SU-DHL-6 (cell line): ENCODE data around the gene MAP3K10.

Experiments used
- H2AFZ ChIP-seq: fragments of 200-600 bp; sonication (generic); 2 replicates; pipeline ENCODE4 v1.6.1; 2014; ENCODE audit warnings: low read depth, mild to moderate bottlenecking, moderate library complexity, mixed read lengths, antibody characterized with exemption, low read length; ENCODE audit not compliant: severe bottlenecking
- H3F3A ChIP-seq: fragments of 200-600 bp; shearing (Covaris generic); 2 replicates; pipeline ENCODE4 v1.6.0; 2016; ENCODE audit warnings: antibody characterized with exemption, mild to moderate bottlenecking; ENCODE audit not compliant: insufficient read depth
- H3K27ac ChIP-seq: fragments of 200-600 bp; sonication (generic); 2 replicates; pipeline ENCODE4 v1.5.1; 2016; ENCODE audit warnings: low read depth, mild to moderate bottlenecking, low read length, moderate library complexity, mixed read lengths
- H3K27me3 ChIP-seq: fragments of 200-600 bp; sonication (generic), shearing (Covaris generic); 2 replicates; pipeline ENCODE4 v1.6.0; 2014; ENCODE audit warnings: mild to moderate bottlenecking, low read length
- H3K36me3 ChIP-seq: fragments of 200-600 bp; sonication (generic); 2 replicates; pipeline ENCODE4 v1.6.1; 2014; ENCODE audit warnings: mild to moderate bottlenecking, low read length, mixed read lengths
- H3K4me2 ChIP-seq: fragments of 300-600, 200-600 bp; shearing (Covaris generic), sonication (generic); 2 replicates; pipeline ENCODE4 v1.6.0; 2014; ENCODE audit warnings: low read length, low read depth, mild to moderate bottlenecking; ENCODE audit not compliant: poor library complexity, severe bottlenecking
- H3K4me3 ChIP-seq: fragments of 200-600 bp; sonication (generic); 2 replicates; pipeline ENCODE4 v1.5.1; 2014; ENCODE audit warnings: antibody characterized with exemption, low read length, mild to moderate bottlenecking, mixed read lengths; ENCODE audit not compliant: insufficient read depth, poor library complexity, severe bottlenecking
- H3K79me2 ChIP-seq: fragments of 200-600 bp; sonication (generic); 2 replicates; pipeline ENCODE4 v1.6.1; 2014; ENCODE audit warnings: mild to moderate bottlenecking, low read length, moderate library complexity; ENCODE audit not compliant: insufficient read depth
- H3K9ac ChIP-seq: fragments of 200-600 bp; sonication (generic); 2 replicates; pipeline ENCODE4 v1.7.0; 2014; ENCODE audit warnings: mild to moderate bottlenecking, low read length
- H3K9me2 ChIP-seq: fragments of 200-600 bp; sonication (generic); replicated peaks from 2 replicates; pipeline ENCODE4 v1.6.1; 2014; ENCODE audit warnings: low read length; ENCODE audit not compliant: insufficient read depth
- H3K9me3 ChIP-seq: fragments of 200-600 bp; sonication (generic); 2 replicates; pipeline ENCODE4 v1.6.1; 2014; ENCODE audit warnings: low read length, mixed read lengths; ENCODE audit not compliant: insufficient read depth
- H4K20me1 ChIP-seq: fragments of 200-600 bp; sonication (generic); 2 replicates; pipeline ENCODE4 v1.6.1; 2014; ENCODE audit warnings: low read depth, mild to moderate bottlenecking, antibody characterized with exemption, low read length, moderate library complexity, mixed read lengths
- CTCF ChIP-seq: fragments of 200-600 bp; sonication (generic); IDR thresholded peaks from one replicate; pipeline ENCODE4 v1.5.1; 2017; ENCODE audit warnings: antibody characterized with exemption, mild to moderate bottlenecking, low read length, moderate library complexity; ENCODE audit not compliant: insufficient read depth, poor library complexity, severe bottlenecking
- EZH2phosphoT487 ChIP-seq: fragments of 200-600 bp; sonication (generic), shearing (Covaris generic); conservative IDR thresholded peaks from 2 replicates; pipeline ENCODE4 v1.6.1; 2018; ENCODE audit warnings: mild to moderate bottlenecking, antibody characterized with exemption, low read length, moderate library complexity, mixed read lengths

MAP3K10 gene

DNA sequence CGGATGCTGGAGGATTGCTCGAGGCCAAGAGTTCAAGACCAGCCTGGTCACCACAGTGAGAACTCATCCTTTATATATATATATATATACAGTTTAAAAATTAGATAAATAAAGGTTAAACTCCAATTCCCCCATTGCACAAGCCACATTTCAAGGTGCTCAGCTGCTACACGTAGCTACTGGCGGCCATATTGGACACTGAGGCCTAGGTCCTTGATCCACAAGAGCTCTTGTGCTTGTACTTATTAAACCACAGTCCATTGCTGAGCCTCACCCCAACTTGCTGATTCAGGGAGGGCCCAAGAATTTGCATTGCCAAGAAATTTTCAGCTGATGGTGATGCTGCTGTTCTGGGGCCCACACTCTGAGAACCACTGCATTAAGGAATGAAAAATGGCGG, 17.4 kb downstream of the MAP3K10 start:
- no peak overlapping the region for H3K9ac ChIP-seq
- no peaks in the 10 kb centered on the region for H3K9me3 ChIP-seq
- H3K36me3 ChIP-seq = no peaks in the 10 kb centered on the region
- no peaks in the 10 kb centered on the region for H4K20me1 ChIP-seq
- H3F3A ChIP-seq = no peaks in the 10 kb centered on the region
- H3K27ac ChIP-seq = no peak overlapping the region
- H3K79me2 ChIP-seq = no peaks in the 10 kb centered on the region
- no peak overlapping the region for H3K4me2 ChIP-seq
- no peak overlapping the region for H2AFZ ChIP-seq
- TF ChIP-seq EZH2phosphoT487 (no peak), CTCF (no peak)
- no peaks in the 10 kb centered on the region for H3K27me3 ChIP-seq
- H3K4me3 ChIP-seq = no peak overlapping the region
- H3K9me2 ChIP-seq = no peaks in the 10 kb centered on the region

DNA sequence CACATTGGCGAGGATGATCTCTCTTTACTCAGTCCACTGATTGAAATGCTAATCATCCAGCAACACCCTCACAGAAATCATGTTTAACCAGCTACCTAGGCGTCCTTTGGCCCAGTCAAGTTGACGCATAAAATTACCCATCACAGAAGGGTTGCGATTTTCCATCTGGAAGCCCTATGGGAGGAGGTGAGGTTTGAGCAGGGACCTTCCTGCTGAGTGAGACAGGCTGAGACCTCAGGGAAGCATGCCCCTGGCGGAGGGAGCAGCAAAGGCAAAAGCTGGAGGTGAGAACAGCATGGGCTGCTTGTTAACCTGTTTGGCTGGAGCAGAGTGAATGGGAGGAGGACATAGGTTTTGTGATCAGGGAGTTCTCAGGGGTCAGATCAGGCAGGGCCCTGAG, 19.7 kb downstream of the MAP3K10 start:
- Histone ChIP-seq H3K9me2 (no peaks in the 10 kb centered on the region), H3K36me3 (no peaks in the 10 kb centered on the region), H3K4me2 (no peak overlapping the region), H2AFZ (no peak overlapping the region), H3K27ac (no peak overlapping the region), H3K27me3 (no peaks in the 10 kb centered on the region), H3K79me2 (no peaks in the 10 kb centered on the region), H3K9me3 (no peaks in the 10 kb centered on the region), H3K9ac (no peak overlapping the region), H4K20me1 (no peaks in the 10 kb centered on the region), H3F3A (no peaks in the 10 kb centered on the region), H3K4me3 (no peak overlapping the region)
- no peak for TF ChIP-seq CTCF
- TF ChIP-seq EZH2phosphoT487 = no peak

- Histone ChIP-seq H4K20me1 (no peaks in the 10 kb centered on the region), H3K27me3 (no peaks in the 10 kb centered on the region), H3K36me3 (no peaks in the 10 kb centered on the region), H3K9me2 (no peaks in the 10 kb centered on the region), H2AFZ (no peak overlapping the region), H3K4me2 (no peak overlapping the region), H3F3A (no peaks in the 10 kb centered on the region), H3K4me3 (no peak overlapping the region), H3K9me3 (no peaks in the 10 kb centered on the region), H3K79me2 (no peaks in the 10 kb centered on the region), H3K9ac (no peak overlapping the region), H3K27ac (no peak overlapping the region)
- no peak for TF ChIP-seq CTCF
- no peak for TF ChIP-seq EZH2phosphoT487
Observed at GRCh38 chr19:40213251-40213829, 22.1 kb downstream of the MAP3K10 start.
